HuH-7.5 (cell line): ENCODE measurements around the gene VIP.
"Not testable (repeated sequence)": the region's sequence is repeated elsewhere in the genome, so short reads cannot be mapped to it uniquely, and the experiment has no call there.

Experiments used
- DNase-seq: peaks from one replicate; pipeline ENCODE4 v3.0.0; 2011; ENCODE audit warnings: low spot score

VIP gene

DNA sequence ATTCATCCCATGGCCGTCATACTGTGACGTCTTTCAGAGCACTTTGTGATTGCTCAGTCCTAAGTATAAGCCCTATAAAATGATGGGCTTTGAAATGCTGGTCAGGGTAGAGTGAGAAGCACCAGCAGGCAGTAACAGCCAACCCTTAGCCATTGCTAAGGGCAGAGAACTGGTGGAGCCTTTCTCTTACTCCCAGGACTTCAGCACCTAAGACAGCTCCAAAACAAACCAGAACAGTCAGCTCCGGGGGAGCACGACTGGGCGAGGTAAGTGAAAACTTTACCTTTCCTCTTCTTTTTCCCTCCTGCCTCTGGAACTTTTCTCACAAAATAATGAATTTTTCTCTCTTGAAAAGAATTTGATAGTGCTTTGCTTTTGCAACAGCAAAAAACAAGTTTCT, at the start of gene VIP:
Gene VIP, plus strand, starts transcription at position 104 of the 400 bp plus-strand sequence. CDS start 1,381 bp downstream, outside the sequence.
- no peak for DNase-seq

DNA sequence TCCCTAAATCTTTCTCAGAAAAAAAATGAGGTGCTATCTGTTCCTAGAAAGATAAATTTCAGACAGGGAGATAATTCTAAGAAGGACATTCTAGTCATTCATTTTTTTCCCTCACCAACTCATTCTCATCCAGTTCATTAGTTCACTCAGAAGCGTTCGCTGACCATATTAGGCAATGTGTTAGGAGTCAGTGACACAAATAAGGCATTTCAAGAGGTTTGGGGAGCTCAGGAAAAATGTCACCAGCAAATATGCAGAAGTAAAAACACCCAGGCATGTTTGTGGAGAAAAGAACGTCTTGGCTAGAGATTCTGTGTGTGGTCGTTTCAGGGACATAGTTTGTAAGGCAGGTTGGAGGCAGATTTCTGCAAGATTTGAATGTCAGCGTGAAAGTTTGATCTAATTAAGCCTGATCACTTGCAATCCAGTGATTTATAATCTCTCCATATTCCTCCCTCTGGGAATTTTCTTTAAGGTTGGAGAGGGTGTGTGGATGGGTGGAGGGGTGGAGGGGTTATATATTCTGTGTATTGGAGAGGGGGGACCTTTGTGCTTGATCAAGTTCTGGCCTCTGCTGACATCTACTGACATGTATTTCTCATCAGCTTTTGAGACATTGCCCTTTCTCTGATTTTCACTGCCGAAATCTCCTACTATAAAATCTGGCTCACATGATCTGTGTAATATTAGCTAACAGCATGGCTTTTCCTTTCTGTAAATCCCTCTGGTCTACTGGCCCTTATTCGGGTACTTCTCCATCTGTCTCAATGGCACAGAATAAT, 49.3 kb upstream of the VIP start:
- no peak for DNase-seq

DNA sequence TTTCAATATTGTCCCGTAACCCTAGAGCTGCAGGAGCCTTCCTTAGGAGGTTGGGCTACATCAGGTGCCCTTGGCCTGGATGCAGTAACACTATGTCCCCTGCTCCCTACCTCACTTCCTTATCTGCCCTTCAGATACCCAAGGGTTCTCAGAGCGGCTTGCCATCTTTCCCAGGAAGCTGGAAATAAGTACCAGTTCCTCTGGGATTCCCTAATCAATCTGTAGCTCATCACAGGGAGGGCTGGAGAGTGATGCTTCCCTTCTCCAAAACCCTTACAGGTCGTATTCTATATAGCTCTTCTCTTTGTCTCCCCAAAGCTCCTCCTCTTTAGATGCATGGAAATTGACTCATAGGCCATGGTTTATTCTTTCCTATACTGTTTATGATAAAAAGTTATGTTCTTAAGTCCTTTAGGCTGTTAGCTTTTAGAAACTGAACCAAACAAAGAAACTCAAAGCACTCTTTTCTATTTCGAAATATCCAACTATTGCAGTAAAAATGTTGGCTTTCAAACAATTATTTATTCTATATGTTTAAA, 48.7 kb upstream of the VIP start:
- DNase-seq: no peak

DNA sequence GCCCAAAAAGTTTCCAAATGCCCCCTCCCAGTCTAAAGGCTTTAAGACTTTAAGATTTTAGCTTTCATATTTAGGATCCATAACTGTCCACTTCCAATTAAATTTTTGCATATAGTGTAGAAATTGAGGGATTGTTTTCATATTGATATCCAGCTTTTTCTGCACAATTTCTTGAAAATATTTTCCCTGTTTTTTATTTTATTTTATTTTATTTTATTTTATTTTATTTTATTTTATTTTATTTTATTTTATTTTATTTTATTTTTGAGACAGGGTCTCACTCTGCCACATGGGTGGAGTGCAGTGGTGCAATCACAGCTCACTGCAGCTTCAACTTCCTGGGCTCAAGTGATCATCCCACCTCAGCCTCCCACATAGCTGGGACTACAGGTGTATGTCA, 46.8 kb upstream of the VIP start:
- not testable (repeated sequence) for DNase-seq

DNA sequence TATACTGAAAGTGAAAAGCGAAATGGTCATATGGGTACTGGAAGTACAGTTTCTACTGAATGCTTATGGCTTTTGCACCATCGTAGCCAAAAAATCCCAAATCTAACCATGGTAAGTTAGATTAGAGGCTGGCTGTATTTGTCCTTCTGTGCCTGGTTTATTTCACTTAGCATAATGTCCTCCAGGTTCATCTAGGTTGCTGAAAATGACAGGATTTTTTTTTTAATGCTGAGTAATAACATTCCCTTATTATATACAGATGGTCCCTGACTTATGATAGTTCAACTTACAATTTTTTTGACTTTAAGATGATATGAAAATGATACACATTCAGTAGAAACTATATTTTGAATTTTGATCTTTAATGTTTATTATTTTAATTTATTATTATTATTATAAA, 45.3 kb upstream of the VIP start:
- DNase-seq: no peak

DNA sequence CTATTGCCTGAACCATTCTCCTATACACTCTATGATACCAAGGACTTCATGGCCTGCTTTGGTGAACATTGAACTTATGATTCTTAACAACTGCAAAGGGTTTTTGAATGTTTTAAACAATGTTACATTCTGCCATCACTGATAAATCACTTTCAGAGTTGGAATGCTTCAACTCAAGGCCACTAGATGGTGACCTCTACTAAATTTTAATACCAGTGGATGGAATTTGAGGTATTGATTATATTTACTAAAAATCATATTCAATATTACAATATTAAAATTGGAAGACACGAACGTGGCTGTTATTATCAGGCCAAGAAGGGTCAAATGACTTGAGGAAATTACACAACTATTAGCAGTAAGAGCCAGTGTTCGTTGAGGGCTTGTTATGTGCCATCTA, 34.3 kb upstream of the VIP start:
- no peak for DNase-seq

DNA sequence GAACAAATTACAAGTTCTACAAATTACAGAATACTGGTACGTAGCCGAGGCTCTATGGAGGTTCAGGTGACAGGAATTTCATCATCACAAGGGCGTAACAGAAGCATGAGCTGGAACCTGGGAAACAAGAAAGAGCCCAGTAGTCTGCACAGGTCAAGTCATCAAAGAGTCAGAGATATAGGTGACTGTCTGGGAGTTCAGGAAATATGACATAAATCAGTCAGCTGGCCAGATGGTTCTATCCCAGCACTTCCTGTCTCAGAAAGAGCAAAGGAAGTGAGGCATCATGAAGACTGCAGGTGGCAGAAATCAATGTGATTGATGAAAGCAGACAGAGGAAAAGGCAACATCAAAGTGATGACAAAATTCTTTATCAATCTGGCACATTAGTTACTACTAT, 29.6 kb upstream of the VIP start:
- DNase-seq: no peak

DNA sequence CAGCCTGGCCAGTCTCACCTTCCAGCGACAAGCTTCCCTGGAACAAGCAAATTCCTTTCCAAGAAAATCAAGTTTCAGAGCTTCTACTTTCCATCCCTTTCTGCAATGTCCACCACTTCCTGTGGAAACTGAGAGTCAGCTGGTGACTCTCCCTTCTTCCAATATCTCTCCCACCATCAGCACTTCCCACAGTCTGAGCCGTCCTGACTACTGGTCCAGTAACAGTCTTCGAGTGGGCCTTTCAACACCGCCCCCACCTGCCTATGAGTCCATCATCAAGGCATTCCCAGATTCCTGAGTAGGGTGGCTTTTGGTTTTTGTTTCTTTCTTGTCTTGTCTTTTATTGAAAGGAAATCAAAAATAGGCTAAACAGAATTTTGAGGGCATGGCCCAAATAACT, 28.6 kb upstream of the VIP start:
- no peak for DNase-seq

DNA sequence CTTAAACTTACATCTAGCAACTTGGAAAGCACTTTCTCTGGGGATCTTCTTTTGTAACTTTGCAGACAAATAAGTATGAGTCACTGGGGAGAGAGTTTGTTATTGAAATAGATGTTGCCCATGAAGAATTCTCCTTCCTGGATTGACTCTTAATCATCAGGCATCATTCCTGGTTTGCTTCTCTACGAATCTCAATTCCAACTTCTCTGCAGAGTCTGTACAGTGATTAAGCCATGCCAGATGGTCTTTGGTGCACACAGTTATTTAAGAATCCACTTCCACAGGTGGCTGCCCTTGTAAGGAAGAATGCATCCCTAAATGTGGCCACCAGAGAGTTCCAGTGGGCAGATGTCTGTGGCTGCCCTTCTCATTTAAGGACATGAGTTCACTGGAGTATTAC, 27.2 kb upstream of the VIP start:
- DNase-seq: no peak

DNA sequence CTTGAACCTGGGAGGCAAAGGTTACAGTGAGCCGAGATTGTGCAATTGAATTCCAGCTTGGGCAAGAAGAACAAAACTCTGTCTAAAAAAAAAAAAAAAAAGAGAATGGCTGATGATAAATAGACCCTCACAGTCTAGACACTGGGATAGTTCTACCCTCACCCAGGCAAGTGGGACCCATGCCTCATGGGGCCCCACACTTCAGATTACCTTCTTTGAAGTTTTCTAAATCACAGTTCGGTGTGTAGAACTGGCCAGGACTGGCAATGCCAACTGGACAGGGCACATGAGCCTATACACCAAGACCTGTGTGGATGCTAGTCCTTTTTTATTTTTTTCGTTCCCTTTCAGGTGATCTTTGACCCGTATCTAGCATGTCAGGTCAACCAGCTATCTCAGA, 24.3 kb upstream of the VIP start:
- no peak for DNase-seq

DNA sequence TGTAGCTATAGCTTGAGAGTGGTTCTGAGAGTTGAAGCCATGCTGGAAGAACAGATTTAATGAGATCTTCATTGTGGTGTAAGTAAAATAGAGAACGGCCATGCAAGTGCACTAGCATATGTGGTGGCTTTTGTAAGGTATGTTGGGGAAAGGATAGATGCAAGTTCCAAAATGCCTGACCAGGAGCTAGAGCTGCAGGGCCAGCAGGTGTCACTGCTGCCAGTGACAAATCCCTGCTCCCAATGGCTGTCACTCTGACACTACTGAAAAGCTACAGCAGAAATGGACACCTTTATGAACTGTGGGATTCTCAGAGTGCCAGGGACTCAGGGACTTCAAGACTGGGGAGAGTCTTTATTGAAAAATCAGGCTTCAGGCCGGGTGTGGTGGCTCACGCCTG, 23.1 kb upstream of the VIP start:
- DNase-seq: no peak

DNA sequence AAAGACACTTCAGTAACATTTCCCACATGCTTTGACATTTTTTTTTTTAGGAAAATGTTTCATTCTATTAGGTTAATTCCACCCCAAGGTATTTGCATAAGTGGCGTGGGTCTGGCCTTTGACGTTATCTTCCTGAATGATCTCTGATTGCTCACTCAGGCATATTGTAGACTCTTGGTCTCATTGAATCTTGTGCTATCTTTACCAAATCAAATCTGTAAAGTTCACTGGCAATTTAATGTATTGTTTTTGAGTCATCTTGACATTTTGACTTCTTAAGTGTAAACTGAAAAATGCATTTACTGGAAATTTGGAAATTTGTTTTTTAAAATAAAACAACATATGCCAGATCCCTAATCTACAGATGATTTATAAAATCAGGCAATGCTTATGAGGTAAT, 16.0 kb upstream of the VIP start:
- DNase-seq: no peak

DNA sequence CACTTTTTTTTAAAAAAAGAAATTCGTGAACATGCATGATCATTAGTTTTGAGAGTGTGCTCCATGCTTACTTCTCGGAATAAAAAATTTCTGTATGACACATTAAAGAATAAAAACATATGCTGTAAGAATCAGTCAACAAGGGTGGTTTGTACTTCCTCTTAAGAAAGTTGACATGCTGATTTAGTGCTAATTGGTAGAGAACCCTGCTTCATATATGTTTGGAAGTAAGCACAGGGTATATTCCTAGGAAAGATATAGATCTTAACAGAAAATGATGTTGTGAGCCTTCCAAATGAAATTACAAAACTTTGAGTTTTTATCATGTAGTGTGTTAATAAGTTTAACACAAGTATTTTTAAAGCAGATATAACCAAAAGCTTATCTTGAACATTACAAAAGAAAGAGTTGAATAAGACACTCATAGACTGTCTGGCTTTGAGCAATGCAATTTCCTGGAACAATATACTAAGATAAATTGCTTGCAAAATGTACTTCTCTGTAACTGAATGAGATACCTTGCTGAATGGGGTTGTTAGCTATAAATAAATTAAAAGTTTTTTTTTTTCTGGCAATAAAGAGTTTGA, 13.8 kb upstream of the VIP start:
- DNase-seq: no peak

DNA sequence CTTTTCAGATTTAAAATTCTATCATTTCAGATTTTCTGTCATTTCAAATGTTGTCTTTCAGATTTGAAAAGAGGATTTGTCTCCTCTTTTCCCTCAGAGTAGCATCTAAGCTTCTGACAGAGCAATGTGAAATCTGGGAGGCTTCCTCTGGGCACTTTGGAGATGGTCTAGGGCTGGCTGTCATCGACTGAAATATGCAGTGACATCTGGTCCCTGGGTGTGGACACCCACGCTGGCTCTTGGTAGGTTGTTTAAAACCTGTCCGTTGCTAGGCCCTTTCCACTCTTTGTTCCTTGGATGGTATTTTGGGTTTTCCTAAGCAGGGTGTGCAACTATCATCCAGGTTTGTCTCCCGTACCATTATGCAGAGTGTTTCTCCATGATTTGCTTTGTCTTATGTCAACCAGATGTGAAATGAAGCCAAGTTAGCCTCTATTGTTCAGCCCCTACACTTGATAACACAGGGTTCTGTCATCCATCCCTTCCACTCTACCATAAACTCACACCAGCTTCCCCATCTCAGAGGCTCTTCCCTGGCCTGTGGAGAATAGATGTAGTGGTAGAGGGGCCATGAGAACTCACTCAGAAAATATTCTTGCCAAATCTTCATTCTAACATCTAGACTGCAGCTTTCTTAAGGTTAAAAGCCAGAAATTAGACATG, 5.0 kb upstream of the VIP start:
- DNase-seq: no peak

DNA sequence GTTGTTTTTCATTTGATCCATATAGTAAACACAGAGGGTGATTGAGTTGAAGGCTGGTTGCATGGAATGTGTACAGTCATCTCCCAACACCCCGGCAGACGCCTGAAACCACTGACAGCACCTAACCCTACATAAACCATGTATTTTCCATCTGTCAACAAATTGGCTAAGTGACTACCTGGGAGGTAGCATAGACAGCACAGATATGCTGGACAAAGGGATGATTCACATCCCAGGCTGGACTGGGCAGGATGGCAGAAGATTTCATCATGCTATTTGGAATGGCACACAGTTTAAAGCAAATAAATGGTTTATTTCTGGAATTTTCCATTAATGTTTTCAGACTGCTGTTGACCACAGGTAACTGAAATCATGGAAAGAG, 4.4 kb upstream of the VIP start:
- no peak for DNase-seq

DNA sequence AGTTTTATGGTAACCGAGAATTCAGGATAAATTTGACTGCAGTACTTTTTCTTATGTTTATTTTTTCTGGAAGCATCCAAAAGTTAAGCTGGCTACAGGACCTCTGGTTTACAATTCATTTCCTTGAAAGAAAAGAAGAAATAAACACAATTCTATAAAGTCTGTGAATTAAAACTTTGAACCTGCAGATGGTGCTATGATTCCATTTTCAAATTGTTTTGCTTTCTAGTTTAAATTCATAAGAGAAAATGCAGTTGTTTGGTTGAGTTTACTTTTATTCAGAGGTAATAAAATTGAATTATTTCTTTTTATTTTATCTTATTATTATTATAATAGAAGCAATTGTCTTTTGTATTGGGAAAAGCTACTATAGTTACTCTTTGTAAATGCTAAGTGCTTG, 1.8 kb upstream of the VIP start:
- DNase-seq: no peak

DNA sequence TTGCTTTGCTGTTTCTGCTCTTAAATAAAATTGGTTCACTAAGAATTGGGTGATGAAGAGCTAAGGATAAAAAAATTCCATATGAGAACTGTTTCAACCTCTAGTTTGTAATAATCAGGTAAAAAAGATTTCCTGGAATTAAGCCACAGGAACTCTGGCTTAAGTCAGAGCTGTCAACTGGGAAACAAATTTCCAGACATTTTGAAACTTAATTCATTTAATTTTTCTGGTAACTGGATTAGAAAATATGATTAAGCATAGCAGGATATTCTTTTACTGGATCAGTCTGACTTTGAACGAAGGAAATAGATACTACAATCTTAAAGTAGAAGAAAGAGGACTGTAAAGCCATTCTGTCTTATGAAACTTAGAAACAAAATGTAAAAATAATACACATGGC, 1.3 kb upstream of the VIP start:
- no peak for DNase-seq

DNA sequence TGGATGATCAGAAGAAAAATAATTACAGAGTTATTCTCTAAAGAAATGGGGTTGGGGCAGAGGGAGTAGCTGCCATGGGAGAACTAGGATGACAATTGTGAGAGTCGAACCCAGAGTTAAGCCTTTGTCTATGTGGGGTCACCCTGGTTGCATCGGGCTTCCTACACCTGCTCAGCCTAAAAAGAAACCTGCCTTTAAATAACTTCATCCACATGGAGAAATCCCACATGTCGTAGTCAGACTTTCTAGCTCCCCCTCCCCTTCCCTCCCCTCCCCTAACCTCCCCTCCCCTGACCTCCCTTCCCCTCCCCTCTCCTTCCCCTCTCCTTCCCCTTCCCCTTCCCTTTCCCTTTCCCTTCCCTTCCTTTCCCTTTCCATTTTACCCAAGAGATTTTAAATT, 14.7 kb downstream of the VIP start:
- no peak for DNase-seq

DNA sequence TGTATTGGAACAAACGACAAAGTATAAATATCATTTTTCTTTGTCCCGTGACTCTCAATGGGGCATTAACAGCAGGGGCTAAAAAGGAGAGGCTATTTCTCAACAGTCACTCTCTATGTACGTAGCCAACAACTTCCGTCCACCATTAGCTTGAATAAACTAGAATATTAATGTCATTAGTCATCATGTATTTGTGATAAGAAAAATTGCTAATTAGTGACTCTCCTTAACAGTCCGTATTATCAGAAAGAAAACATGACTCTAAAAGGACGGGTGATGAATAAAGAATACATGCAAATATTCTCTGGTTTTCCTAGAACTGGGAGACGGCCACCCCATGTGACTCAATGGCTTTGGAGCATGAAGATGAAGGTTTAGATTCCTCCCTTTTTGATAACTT, 18.6 kb downstream of the VIP start:
- no peak for DNase-seq

DNA sequence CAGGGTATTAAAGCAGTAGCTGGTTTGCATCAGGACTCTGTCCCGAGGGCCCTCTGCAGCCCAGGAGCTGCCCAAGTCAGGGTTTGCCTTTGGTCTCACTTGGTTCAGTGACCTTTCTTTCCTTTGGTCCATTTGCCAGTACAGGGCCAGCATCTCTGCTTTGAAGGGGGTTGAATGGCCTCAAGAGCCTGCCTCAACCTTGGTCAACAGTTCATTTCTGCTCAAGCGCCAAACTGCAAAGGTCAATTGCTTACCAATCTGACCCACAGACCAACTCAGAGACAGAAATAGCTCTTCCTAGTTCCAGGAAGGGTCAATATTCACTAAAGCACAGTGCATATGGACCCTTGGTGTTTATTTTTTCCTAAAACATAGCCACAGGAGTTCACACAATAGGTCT, 19.4 kb downstream of the VIP start:
- no peak for DNase-seq

DNA sequence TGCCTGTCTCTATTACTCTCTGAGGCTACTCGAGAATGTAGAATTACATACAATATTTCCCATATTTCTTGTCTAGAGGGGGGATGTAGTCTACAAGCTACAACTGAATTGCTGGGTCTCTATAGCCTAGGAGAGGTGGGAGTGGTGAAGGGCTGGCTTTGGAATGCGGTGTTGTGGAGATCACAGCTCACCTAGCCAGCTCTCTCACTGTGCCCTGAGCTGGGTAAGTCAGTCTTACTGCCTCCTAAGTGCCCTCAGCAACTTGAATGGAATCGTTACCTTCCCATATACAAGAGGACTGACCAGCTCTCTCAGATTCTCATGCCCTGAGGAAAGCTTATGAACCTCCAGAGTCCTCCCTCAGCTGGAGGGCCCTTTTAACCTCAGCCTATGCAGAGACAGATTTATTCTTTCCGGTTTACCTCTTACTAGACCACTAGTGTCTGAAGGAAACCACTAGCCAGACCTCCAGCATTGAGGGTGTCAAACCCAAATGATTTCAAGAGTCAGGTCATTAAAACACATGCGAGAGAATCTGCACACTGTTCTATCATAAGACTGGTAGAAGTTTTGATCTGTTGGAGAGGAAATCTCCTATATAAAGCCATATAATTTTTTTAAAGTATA, 20.6 kb downstream of the VIP start:
- no peak for DNase-seq

DNA sequence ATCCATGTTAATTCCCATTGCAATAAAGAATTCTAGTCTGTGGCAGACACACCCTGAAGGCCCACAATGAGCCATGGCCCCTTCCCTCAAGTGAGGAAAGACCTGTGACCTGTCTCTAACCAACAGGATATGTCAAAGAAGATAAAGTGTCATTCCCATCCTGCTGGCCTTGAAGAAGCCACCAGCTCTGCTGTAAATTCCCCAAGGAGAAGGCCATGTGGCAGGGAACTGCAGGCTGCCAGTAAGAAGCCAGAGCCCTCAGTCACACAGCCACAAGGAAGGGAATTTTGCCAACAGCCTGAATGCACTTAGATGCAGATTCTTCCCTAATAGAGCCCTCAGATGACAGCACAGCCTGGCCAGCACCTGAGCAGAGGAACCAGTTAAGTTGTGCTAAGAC, 24.8 kb downstream of the VIP start:
- no peak for DNase-seq

DNA sequence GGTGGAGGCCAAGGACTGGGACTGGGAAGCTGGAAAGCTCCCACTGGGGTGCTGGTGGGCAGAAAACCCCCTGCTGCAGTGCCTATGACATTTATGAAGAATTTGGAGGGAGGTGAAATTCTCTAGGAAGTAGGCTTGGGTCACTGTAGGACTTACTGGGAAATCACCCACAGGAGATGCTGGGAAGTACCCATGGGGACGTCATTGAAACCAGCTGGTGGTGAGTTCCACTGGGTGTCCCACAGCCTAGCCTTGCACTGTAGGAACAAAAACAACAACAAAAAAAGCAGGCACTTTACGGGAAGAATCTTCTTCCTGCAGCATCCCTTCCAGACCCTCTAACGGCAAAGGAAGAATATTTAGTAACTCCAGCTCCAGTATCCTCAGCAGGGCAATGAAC, 26.2 kb downstream of the VIP start:
- DNase-seq: no peak
